Right renal cortex interstitium (tissue), 3 donors: Measurements from ENCODE around the gene ZNF350. TPM values are rescaled to one million over a fixed set of nuclear protein-coding genes. Genes with fewer than 3 reads are reported as not detected.

Experiments used
- polyA plus RNA-seq, 3 donors: library from polyadenylated mRNA; unstranded; fragments of 120-200 nt; gene quantifications; one replicate each; pipeline ENCODE4 v1.2.1, GENCODE V29; 2013; ENCODE audit not compliant: insufficient read length in 3 of 3

The ZNF350 gene
- polyA plus RNA-seq, 3 donors: 18.8 to 22.8 (median 21.5) TPM

Other genes with a start within 250 kb of the ZNF350 start
- 1 to 10 TPM in 1 of 3 donors, under 1 TPM in 2; 0.72 to 1.8 (median 0.89) TPM for gene FPR1, start 235.0 kb downstream of the ZNF350 start, polyA plus RNA-seq
- gene FPR2, start 225.7 kb downstream of the ZNF350 start, polyA plus RNA-seq: under 1 TPM in 2 of 3 donors, not detected in 1; 0.18 to 0.21 TPM
- gene FPR3, start 191.7 kb downstream of the ZNF350 start, polyA plus RNA-seq: under 1 TPM; 0.17 to 0.49 (median 0.34) TPM
- 10 to 100 TPM; 38.8 to 50.2 (median 44.5) TPM for gene ZNF577, start 98.9 kb downstream of the ZNF350 start, polyA plus RNA-seq
- 10 to 100 TPM; 29.1 to 34.0 (median 33.0) TPM for gene ZNF649, start 81.8 kb downstream of the ZNF350 start, polyA plus RNA-seq
- gene ZNF613, start 59.4 kb downstream of the ZNF350 start, polyA plus RNA-seq: 10 to 100 TPM; 12.3 to 16.9 (median 16.5) TPM
- 10 to 100 TPM; 19.6 to 20.5 (median 20.4) TPM for gene ZNF615, start 21.4 kb upstream of the ZNF350 start, polyA plus RNA-seq
- gene ZNF614, start 41.5 kb upstream of the ZNF350 start, polyA plus RNA-seq: 10 to 100 TPM; 17.3 to 19.0 (median 17.8) TPM
- gene ZNF432, start 62.0 kb upstream of the ZNF350 start, polyA plus RNA-seq: 10 to 100 TPM; 21.3 to 25.0 (median 23.0) TPM
- 10 to 100 TPM; 12.7 to 16.2 (median 13.8) TPM for gene ZNF841, start 108.9 kb upstream of the ZNF350 start, polyA plus RNA-seq
- gene ZNF616, start 153.1 kb upstream of the ZNF350 start, polyA plus RNA-seq: 10 to 100 TPM; 21.3 to 22.0 (median 21.8) TPM
- 10 to 100 TPM; 17.2 to 21.4 (median 18.2) TPM for gene ZNF836, start 184.8 kb upstream of the ZNF350 start, polyA plus RNA-seq
- 100 to 1,000 TPM; 423 to 502 (median 490) TPM for gene PPP2R1A, start 203.2 kb upstream of the ZNF350 start, polyA plus RNA-seq